Sigmoid colon (tissue), 4 donors: ENCODE data around the gene SELENOO.

Experiments used
- EP300 ChIP-seq, 4 donors: sonication (generic); formaldehyde crosslinking; IDR thresholded peaks; one replicate each; pipeline ENCODE4 v1.6.1; 2017; ENCODE audit warnings: antibody characterized with exemption in 4 of 4
- POLR2A ChIP-seq, 2 donors: fragments of 450-650 bp; IDR thresholded peaks; one replicate each; pipeline ENCODE4 v1.6.1; 2016; ENCODE audit warnings: antibody characterized with exemption in 2 of 2, mild to moderate bottlenecking in 2 of 2, moderate library complexity in 2 of 2
- POLR2AphosphoS5 ChIP-seq, 4 donors: sonication (generic); formaldehyde crosslinking; IDR thresholded peaks; one replicate each; pipeline ENCODE4 v1.6.1; 2017; ENCODE audit warnings: antibody characterized with exemption in 4 of 4
- TF ChIP-seq, protein P1 (sequence below), 4 experiments: fragments of 450-650 bp in 3 of 4; fragments of 200-600 bp in 1 of 4; IDR thresholded peaks; one replicate each; pipeline ENCODE4 v1.5.1; 2016 to 2019; ENCODE audit warnings: antibody characterized with exemption in 4 of 4, mild to moderate bottlenecking in 3 of 4, moderate library complexity in 2 of 4

- TF ChIP-seq, protein P1, sequence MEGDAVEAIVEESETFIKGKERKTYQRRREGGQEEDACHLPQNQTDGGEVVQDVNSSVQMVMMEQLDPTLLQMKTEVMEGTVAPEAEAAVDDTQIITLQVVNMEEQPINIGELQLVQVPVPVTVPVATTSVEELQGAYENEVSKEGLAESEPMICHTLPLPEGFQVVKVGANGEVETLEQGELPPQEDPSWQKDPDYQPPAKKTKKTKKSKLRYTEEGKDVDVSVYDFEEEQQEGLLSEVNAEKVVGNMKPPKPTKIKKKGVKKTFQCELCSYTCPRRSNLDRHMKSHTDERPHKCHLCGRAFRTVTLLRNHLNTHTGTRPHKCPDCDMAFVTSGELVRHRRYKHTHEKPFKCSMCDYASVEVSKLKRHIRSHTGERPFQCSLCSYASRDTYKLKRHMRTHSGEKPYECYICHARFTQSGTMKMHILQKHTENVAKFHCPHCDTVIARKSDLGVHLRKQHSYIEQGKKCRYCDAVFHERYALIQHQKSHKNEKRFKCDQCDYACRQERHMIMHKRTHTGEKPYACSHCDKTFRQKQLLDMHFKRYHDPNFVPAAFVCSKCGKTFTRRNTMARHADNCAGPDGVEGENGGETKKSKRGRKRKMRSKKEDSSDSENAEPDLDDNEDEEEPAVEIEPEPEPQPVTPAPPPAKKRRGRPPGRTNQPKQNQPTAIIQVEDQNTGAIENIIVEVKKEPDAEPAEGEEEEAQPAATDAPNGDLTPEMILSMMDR (IDR thresholded peaks at IDR 0.05): no peak
- no peak for TF ChIP-seq EP300 (IDR thresholded peaks at IDR 0.05)
- no peak for TF ChIP-seq POLR2A (IDR thresholded peaks at IDR 0.05)
- no peak for TF ChIP-seq POLR2AphosphoS5 (IDR thresholded peaks at IDR 0.05)
Measured at GRCh38 chr22:50186761-50187523, 13.9 kb upstream of the SELENOO start.
